Endothelial cell of umbilical vein (primary cell): Measurements from ENCODE around the gene STRA8. TPM values are rescaled to one million over a fixed set of nuclear protein-coding genes. Genes with fewer than 3 reads are reported as not detected.

ENCODE experiments used
- BruUV-seq: library from RNA; stranded (reverse); fragments of 400-500 nt; replicated peaks from 2 replicates; lab custom pipeline; 2021; lab: Mats Ljungman, UMichigan
- CTCF ChIA-PET: fragments of 300-600, 350-600 bp; sonication (Branson Sonifier 250); formaldehyde crosslinking; loops from one replicate; lab custom pipeline; 2021; ENCODE audit warnings: antibody characterized with exemption, inconsistent platforms; lab: Charles Lee
- POLR2A ChIA-PET: fragments of 300-600, 350-600 bp; sonication (Branson Sonifier 250); formaldehyde crosslinking; loops from one replicate; lab custom pipeline; 2021; ENCODE audit warnings: antibody characterized with exemption, inconsistent platforms; lab: Charles Lee
- DNase-seq: peaks from one replicate; pipeline ENCODE4 v3.0.0-alpha.2; 2011; ENCODE audit warnings: low read depth, low spot score
- FAIRE-seq: peaks from 2 replicates; lab custom pipeline; 2011; peaks lifted over from hg19 to GRCh38; lab: Jason Lieb, UNC
- H2AFZ ChIP-seq: 2 replicates; pipeline ENCODE4 v1.6.0; 2012; ENCODE audit warnings: low read depth, low read length, control low read depth, inconsistent platforms
- H3K27ac ChIP-seq: 2 replicates; pipeline ENCODE4 v1.5.1; 2011; ENCODE audit warnings: low read depth, mild to moderate bottlenecking, control low read depth, low read length, moderate library complexity; ENCODE audit not compliant: insufficient read depth
- H3K27me3 ChIP-seq, 2 experiments: 2 replicates each; pipeline versions ENCODE4 v1.6.0 to v1.6.1; 2011; ENCODE audit warnings: low read length in 2 of 2, mixed read lengths in 1 of 2; ENCODE audit not compliant: control insufficient read depth in 2 of 2, insufficient read depth in 2 of 2
- H3K36me3 ChIP-seq, 2 experiments: 2 replicates in 1 of 2; 3 replicates in 1 of 2; pipeline ENCODE4 v1.5.1; 2011; ENCODE audit warnings: low read length in 2 of 2, mild to moderate bottlenecking in 1 of 2, moderate library complexity in 1 of 2; ENCODE audit not compliant: control insufficient read depth in 2 of 2, insufficient read depth in 2 of 2; ENCODE audit errors: extremely low read depth in 1 of 2
- H3K4me1 ChIP-seq: 3 replicates; pipeline ENCODE4 v1.5.1; 2011; ENCODE audit warnings: mild to moderate bottlenecking, low read length; ENCODE audit not compliant: control insufficient read depth, insufficient read depth; ENCODE audit errors: extremely low read depth
- H3K4me2 ChIP-seq: 2 replicates; pipeline ENCODE4 v1.6.1; 2011; ENCODE audit warnings: low read length, control low read depth, mixed read lengths; ENCODE audit not compliant: insufficient read depth
- H3K4me3 ChIP-seq, 3 experiments: fragments of 200-600 bp in 1 of 3; sonication (generic), shearing (Covaris generic) in 1 of 3; replicated peaks in 1 of 3; 2 replicates each; pipeline ENCODE4 v1.5.1; 2011 to 2016; ENCODE audit warnings: control low read depth in 3 of 3, low read length in 3 of 3, mild to moderate bottlenecking in 2 of 3, inconsistent platforms in 1 of 3, low read depth in 1 of 3, moderate library complexity in 1 of 3; ENCODE audit not compliant: insufficient read depth in 1 of 3
- H3K79me2 ChIP-seq: 2 replicates; pipeline ENCODE4 v1.6.0; 2012; ENCODE audit warnings: low read length, inconsistent platforms; ENCODE audit not compliant: control insufficient read depth, insufficient read depth
- H3K9ac ChIP-seq: replicated peaks from 2 replicates; pipeline ENCODE3; 2011; ENCODE audit warnings: low read length, control low read depth; ENCODE audit not compliant: insufficient read depth; ENCODE audit errors: extremely low read depth
- H3K9me1 ChIP-seq: replicated peaks from 3 replicates; pipeline ENCODE4 v1.6.0; 2011; ENCODE audit warnings: mild to moderate bottlenecking, low read length; ENCODE audit not compliant: control insufficient read depth, insufficient read depth; ENCODE audit errors: extremely low read depth
- H3K9me3 ChIP-seq: replicated peaks from 2 replicates; pipeline ENCODE4 v1.5.1; 2012; ENCODE audit warnings: low read length, inconsistent platforms; ENCODE audit not compliant: control insufficient read depth, insufficient read depth
- H4K20me1 ChIP-seq: replicated peaks from 2 replicates; pipeline ENCODE3; 2011; ENCODE audit warnings: mild to moderate bottlenecking, low read length; ENCODE audit not compliant: control insufficient read depth, insufficient read depth; ENCODE audit errors: extremely low read depth
- CTCF ChIP-seq, 2 donors: IDR thresholded peaks; 1 replicate in 1 of 2; 2 replicates in 1 of 2; pipeline ENCODE4 v1.5.1; 2011; ENCODE audit warnings: low read length in 2 of 2, mild to moderate bottlenecking in 2 of 2, moderate library complexity in 2 of 2, control low read depth in 1 of 2, inconsistent platforms in 1 of 2, low read depth in 1 of 2; ENCODE audit not compliant: insufficient read depth in 1 of 2; ENCODE audit errors: extremely low read depth in 1 of 2
- EZH2 ChIP-seq: IDR thresholded peaks from 2 replicates; pipeline ENCODE4 v1.6.1; 2012; ENCODE audit warnings: borderline replicate concordance, low read depth, mild to moderate bottlenecking, moderate library complexity, low read length, inconsistent platforms; ENCODE audit not compliant: severe bottlenecking
- FOS ChIP-seq: IDR thresholded peaks from 2 replicates; pipeline ENCODE4 v1.6.1; 2011; ENCODE audit warnings: mild to moderate bottlenecking, low read length, moderate library complexity, borderline replicate concordance; ENCODE audit not compliant: insufficient read depth
- GATA2 ChIP-seq: IDR thresholded peaks from 2 replicates; pipeline ENCODE4 v1.7.0; 2011; ENCODE audit warnings: low read depth, mild to moderate bottlenecking, moderate library complexity, mixed read lengths, low read length; ENCODE audit not compliant: insufficient read length, insufficient read depth
- JUN ChIP-seq: IDR thresholded peaks from 2 replicates; pipeline ENCODE4 v1.6.1; 2011; ENCODE audit warnings: borderline replicate concordance, low read depth; ENCODE audit not compliant: insufficient read length, insufficient read depth
- MAX ChIP-seq: IDR thresholded peaks from 2 replicates; pipeline ENCODE4 v1.6.1; 2011; ENCODE audit not compliant: insufficient read depth, insufficient read length
- MYC ChIP-seq: IDR thresholded peaks from one replicate; pipeline ENCODE4 v1.6.1; 2011; ENCODE audit warnings: mild to moderate bottlenecking, low read depth, low read length
- POLR2A ChIP-seq: IDR thresholded peaks from 2 replicates; pipeline ENCODE4 v1.6.1; 2012; ENCODE audit warnings: low read depth, mild to moderate bottlenecking, control low read depth, low read length
- POLR2AphosphoS5 ChIP-seq: IDR thresholded peaks from 2 replicates; pipeline ENCODE4 v1.6.1; 2012; ENCODE audit warnings: low read depth, mild to moderate bottlenecking, control low read depth, low read length, moderate library complexity; ENCODE audit not compliant: insufficient read depth
- dilution Hi-C: fragments of 300-500 bp; cut with MboI; formaldehyde crosslinking; loops from one replicate; pipeline ENCODE4 v1.15.0; 2019; ENCODE audit warnings: low sequenced_read_pairs; ENCODE audit not compliant: extremely low pct_ligation_motif_present
- intact Hi-C: fragments of 100-400 bp; cut with micrococcal nuclease; formaldehyde crosslinking; loops from one replicate; pipeline ENCODE4 v1.10.0; 2022
- polyA plus RNA-seq, 4 experiments: library from polyadenylated mRNA; depleted of rRNA in 3 of 4; stranded (reverse) in 3 of 4; unstranded in 1 of 4; fragments of >200 nt; gene quantifications; 2 replicates each; pipeline versions ENCODE4 v1.2.1 to v1.2.3, GENCODE V29; 2011 to 2012; ENCODE audit warnings: missing spikeins in 1 of 4
- total RNA-seq: library from RNA; stranded (reverse); gene quantifications from 2 replicates; pipeline ENCODE4 v1.2.3, GENCODE V29; 2021

The STRA8 gene
- total and polyA plus RNA-seq, 2 donors (not counting 3 experiments of a cell fraction or from before 2014, with no cell fraction given), result not detected

GRCh38 chr7:135186261-135186540, 47.4 kb upstream of the STRA8 start:
- CTCF ChIA-PET, result no interaction called here
- POLR2A ChIA-PET, result no interaction called here
- H3K9ac ChIP-seq, result no peak overlapping the region
- TF ChIP-seq POLR2AphosphoS5 (no peak), FOS (no peak), JUN (no peak), MAX (no peak), EZH2 (no peak), MYC (no peak), GATA2 (no peak), CTCF (IDR thresholded peaks at IDR 0.05; ENCODE audit: extremely low read depth in 1 of 2, insufficient read depth in 1 of 2, low read depth in 1 of 2, low read length in 2 of 2) (no peak), POLR2A (no peak)
- no peaks in the 10 kb centered on the region for H4K20me1 ChIP-seq
- H3K36me3 ChIP-seq, result peaks cover 0 to 13% of the 10 kb centered on the region in 2 experiments
- H3K4me1 ChIP-seq, result no peaks in the 10 kb centered on the region
- DNase-seq (no peak), FAIRE-seq (no peak)
- no peaks in the 10 kb centered on the region for H3K27me3 ChIP-seq
- intact Hi-C loops, result no loop called here
- no peak overlapping the region for H3K4me3 ChIP-seq
- dilution Hi-C loops, result no loop called here
- H3K4me2 ChIP-seq, result no peak overlapping the region
- H3K9me1 ChIP-seq, result no peaks in the 10 kb centered on the region
- H2AFZ ChIP-seq, result no peak overlapping the region
- no TSS peak for BruUV-seq
- H3K27ac ChIP-seq, result no peak overlapping the region
- H3K9me3 ChIP-seq, result peaks cover 4% of the 10 kb centered on the region
- H3K79me2 ChIP-seq, result no peaks in the 10 kb centered on the region
